Ishikawa (cell line): ENCODE measurements around the gene VPS26A.

Source experiments
- CEBPB ChIP-seq: IDR thresholded peaks from 2 replicates; pipeline ENCODE4 v1.6.1; 2012
- CREB1 ChIP-seq: IDR thresholded peaks from 2 replicates; pipeline ENCODE4 v1.6.1; 2012; ENCODE audit warnings: low read depth
- EGR1 ChIP-seq: IDR thresholded peaks from 2 replicates; pipeline ENCODE4 v1.6.1; 2012
- EP300 ChIP-seq: IDR thresholded peaks from 2 replicates; pipeline ENCODE4 v1.6.1; 2012; ENCODE audit warnings: borderline replicate concordance
- FOXM1 ChIP-seq: IDR thresholded peaks from 2 replicates; pipeline ENCODE4 v1.6.1; 2012; ENCODE audit warnings: low read depth, borderline replicate concordance
- NFIC ChIP-seq: IDR thresholded peaks from 2 replicates; pipeline ENCODE4 v1.6.1; 2012
- RAD21 ChIP-seq: IDR thresholded peaks from 2 replicates; pipeline ENCODE4 v1.6.1; 2012; ENCODE audit warnings: low read depth
- TAF1 ChIP-seq: IDR thresholded peaks from 2 replicates; pipeline ENCODE4 v1.6.1; 2012; ENCODE audit warnings: low read depth, mild to moderate bottlenecking
- TCF12 ChIP-seq: IDR thresholded peaks from 2 replicates; pipeline ENCODE4 v1.6.1; 2012; ENCODE audit warnings: low read depth
- TEAD4 ChIP-seq: IDR thresholded peaks from 2 replicates; pipeline ENCODE4 v1.6.1; 2012
- YY1 ChIP-seq: IDR thresholded peaks from 2 replicates; pipeline ENCODE4 v1.6.1; 2012; ENCODE audit warnings: low read depth
- ZBTB7A ChIP-seq: IDR thresholded peaks from 2 replicates; pipeline ENCODE4 v1.6.1; 2012; ENCODE audit warnings: low read depth
- TF ChIP-seq, protein P1 (sequence below): IDR thresholded peaks from 2 replicates; pipeline ENCODE4 v1.6.1; 2012
- TF ChIP-seq, protein P2 (sequence below): IDR thresholded peaks from 2 replicates; pipeline ENCODE4 v1.6.1; 2012
- TF ChIP-seq, protein P3 (sequence below): IDR thresholded peaks from 2 replicates; pipeline ENCODE4 v1.6.1; 2012; ENCODE audit warnings: low read depth, mild to moderate bottlenecking

VPS26A gene

DNA sequence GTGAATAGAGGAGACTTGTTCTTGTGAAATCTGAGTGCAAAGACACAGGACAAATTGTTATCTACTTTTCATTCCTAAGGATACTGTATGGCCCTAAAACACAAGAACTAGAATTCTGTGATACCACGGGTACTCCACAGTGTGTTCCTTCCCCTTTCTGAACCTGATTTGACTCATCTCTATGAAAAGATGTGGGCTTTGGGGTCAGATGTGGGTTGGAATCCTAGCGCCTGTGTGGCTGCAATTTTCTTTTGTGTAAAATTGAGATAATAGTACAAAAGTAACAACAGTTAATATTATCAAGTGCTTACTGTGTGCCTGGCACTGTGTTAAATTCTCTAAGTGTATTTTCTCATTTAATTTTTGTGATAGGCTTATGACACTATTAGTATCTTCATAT, 27.9 kb upstream of the VPS26A start:
- no peak for TF ChIP-seq EGR1
- TF ChIP-seq NFIC: no peak
- TF ChIP-seq ZBTB7A: no peak
- no peak for TF ChIP-seq TEAD4
- TF ChIP-seq EP300: no peak
- TF ChIP-seq CREB1: no peak

DNA sequence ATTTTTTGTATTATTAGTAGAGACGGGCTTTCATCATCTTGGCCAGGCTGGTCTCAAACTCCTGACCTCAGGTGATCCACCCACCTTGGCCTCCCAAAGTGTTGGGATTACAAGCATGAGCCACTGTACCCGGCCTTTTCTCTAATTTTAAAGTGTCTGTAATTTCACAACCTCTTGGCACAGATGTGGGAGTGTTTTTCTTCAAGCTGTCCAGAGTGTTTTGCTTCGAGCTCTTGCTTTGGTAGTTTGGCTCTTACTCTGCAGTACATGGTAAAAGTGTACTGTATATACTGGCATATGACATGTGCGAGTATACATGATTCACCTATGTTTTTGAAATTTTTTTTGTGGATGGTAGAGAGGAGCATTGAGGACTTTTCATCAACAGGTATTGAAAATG, 26.2 kb upstream of the VPS26A start:
- TF ChIP-seq EP300: no peak
- no peak for TF ChIP-seq TAF1
- TF ChIP-seq ZBTB7A: no peak
- no peak for TF ChIP-seq EGR1
- no peak for TF ChIP-seq NFIC
- TF ChIP-seq, protein P1, sequence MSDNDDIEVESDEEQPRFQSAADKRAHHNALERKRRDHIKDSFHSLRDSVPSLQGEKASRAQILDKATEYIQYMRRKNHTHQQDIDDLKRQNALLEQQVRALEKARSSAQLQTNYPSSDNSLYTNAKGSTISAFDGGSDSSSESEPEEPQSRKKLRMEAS: no peak
- no peak for TF ChIP-seq TCF12
- TF ChIP-seq RAD21: no peak
- no peak for TF ChIP-seq TEAD4
- TF ChIP-seq FOXM1: no peak
- TF ChIP-seq, protein P2, sequence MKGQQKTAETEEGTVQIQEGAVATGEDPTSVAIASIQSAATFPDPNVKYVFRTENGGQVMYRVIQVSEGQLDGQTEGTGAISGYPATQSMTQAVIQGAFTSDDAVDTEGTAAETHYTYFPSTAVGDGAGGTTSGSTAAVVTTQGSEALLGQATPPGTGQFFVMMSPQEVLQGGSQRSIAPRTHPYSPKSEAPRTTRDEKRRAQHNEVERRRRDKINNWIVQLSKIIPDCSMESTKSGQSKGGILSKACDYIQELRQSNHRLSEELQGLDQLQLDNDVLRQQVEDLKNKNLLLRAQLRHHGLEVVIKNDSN: no peak
- TF ChIP-seq, protein P3, sequence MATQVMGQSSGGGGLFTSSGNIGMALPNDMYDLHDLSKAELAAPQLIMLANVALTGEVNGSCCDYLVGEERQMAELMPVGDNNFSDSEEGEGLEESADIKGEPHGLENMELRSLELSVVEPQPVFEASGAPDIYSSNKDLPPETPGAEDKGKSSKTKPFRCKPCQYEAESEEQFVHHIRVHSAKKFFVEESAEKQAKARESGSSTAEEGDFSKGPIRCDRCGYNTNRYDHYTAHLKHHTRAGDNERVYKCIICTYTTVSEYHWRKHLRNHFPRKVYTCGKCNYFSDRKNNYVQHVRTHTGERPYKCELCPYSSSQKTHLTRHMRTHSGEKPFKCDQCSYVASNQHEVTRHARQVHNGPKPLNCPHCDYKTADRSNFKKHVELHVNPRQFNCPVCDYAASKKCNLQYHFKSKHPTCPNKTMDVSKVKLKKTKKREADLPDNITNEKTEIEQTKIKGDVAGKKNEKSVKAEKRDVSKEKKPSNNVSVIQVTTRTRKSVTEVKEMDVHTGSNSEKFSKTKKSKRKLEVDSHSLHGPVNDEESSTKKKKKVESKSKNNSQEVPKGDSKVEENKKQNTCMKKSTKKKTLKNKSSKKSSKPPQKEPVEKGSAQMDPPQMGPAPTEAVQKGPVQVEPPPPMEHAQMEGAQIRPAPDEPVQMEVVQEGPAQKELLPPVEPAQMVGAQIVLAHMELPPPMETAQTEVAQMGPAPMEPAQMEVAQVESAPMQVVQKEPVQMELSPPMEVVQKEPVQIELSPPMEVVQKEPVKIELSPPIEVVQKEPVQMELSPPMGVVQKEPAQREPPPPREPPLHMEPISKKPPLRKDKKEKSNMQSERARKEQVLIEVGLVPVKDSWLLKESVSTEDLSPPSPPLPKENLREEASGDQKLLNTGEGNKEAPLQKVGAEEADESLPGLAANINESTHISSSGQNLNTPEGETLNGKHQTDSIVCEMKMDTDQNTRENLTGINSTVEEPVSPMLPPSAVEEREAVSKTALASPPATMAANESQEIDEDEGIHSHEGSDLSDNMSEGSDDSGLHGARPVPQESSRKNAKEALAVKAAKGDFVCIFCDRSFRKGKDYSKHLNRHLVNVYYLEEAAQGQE: no peak
- TF ChIP-seq YY1: no peak

DNA sequence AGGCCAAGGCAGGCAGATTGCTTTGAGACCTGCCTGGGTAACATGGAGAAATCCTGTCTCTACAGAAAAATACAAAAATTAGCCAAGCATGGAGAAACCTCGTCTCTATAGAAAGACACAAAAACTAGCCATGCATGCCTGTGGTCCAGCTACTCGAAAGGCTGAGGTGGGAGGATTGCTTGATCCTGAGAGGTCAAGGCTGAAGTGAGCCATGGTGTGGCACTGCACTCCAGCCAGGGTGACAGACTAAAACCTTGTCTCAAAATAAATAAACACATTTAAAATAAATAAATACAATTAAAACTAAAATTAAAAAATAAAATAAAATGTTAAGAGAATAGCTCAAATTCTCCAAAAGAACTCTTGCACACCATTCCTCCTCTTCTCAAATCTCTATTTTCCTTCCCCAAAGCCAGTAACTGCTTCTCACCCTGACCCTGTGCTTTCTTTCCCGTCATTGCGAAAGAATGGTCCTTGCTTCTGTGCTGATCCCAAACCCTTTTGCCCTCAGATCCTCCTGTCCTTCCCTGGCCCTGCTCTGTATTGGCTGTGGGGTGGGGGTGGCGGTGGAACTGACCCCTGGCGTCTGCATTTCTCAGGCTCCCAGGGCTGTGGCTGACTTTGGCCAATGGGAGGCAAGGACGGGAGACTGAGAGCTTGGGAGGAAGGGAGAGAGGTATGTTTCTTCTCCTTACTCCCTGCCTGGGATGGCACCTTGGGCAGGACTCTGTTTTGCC, 23.7 kb upstream of the VPS26A start:
- TF ChIP-seq EP300: no peak
- TF ChIP-seq, protein P2: no peak
- TF ChIP-seq ZBTB7A: no peak
- no peak for TF ChIP-seq EGR1
- TF ChIP-seq YY1: no peak
- no peak for TF ChIP-seq FOXM1
- TF ChIP-seq, protein P1: no peak
- TF ChIP-seq, protein P3: no peak
- no peak for TF ChIP-seq CREB1
- TF ChIP-seq RAD21: no peak
- no peak for TF ChIP-seq CEBPB
- no peak for TF ChIP-seq TCF12
- no peak for TF ChIP-seq NFIC
- TF ChIP-seq TAF1: no peak
- no peak for TF ChIP-seq TEAD4

DNA sequence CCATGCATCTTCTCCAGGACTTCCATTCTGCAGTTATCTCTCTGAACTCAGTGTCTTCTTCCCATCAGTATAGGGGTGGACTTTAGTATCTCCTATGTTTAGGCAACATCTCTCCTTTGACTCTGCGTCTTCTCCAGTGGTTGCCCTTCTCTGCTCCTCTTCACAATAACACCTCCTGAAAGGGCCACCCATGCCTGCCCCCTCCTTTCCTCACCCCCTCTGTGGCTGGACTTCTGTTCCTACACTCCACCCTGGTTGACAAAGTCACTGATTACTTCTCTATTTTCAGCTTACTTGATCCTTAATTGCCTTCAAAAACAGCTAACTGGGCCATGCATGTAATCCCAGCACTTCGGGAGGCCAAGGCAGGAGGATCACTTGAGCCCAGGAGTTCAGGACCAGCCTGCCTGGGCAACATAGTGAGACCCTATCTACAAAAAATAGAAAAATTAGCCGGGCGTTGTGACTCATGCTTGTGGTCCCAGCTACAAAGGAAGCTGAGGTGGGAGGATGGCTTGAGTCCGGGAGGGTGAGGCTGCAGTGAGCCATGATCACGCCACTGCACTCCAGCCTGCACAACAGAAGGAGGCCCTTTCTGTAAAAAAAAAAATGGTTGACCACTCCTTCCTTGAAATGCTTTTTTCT, 22.4 kb upstream of the VPS26A start:
- TF ChIP-seq RAD21: no peak
- no peak for TF ChIP-seq ZBTB7A
- TF ChIP-seq, protein P3: no peak
- no peak for TF ChIP-seq NFIC
- no peak for TF ChIP-seq EGR1
- no peak for TF ChIP-seq FOXM1
- no peak for TF ChIP-seq TCF12
- TF ChIP-seq TAF1: no peak
- no peak for TF ChIP-seq EP300
